WTC11 (cell line): Measurements from ENCODE around the gene AP1G2. TPM values are rescaled to one million over a fixed set of nuclear protein-coding genes. Genes with fewer than 3 reads are reported as not detected.

ENCODE experiments used
- ATAC-seq: fragments of 200-7000 bp; cut with Tn5 transposase; 2 replicates; pipeline ENCODE4 v1.10.0; 2021; ENCODE audit warnings: mild to moderate bottlenecking, moderate library complexity
- CTCF ChIA-PET: fragments of 300-600 bp; sonication (Branson Sonifier 250); formaldehyde crosslinking; loops from one replicate; lab custom pipeline; 2021; ENCODE audit warnings: antibody characterized with exemption; lab: Charles Lee
- POLR2A ChIA-PET: fragments of 350-600 bp; sonication (Branson Sonifier 250); formaldehyde crosslinking; loops from one replicate; lab custom pipeline; 2021; ENCODE audit warnings: antibody characterized with exemption; lab: Charles Lee
- DNase-seq: peaks from one replicate; pipeline ENCODE4 v3.0.0; 2021; ENCODE audit warnings: low spot score
- H3K27ac Mint-ChIP-seq: 2 replicates; pipeline ENCODE4 v1.8.0; 2021; ENCODE audit warnings: mixed read lengths
- H3K27me3 Mint-ChIP-seq: 2 replicates; pipeline ENCODE4 v1.8.0; 2021; ENCODE audit warnings: low read depth, mild to moderate bottlenecking, moderate library complexity, mixed read lengths
- H3K36me3 Mint-ChIP-seq: 2 replicates; pipeline ENCODE4 v1.8.0; 2021; ENCODE audit warnings: mixed read lengths
- H3K4me1 Mint-ChIP-seq: 2 replicates; pipeline ENCODE4 v1.8.0; 2022; ENCODE audit warnings: mixed read lengths
- H3K4me3 Mint-ChIP-seq: 2 replicates; pipeline ENCODE4 v1.8.0; 2021; ENCODE audit warnings: mild to moderate bottlenecking, moderate library complexity, mixed read lengths
- H3K9me3 Mint-ChIP-seq: 2 replicates; pipeline ENCODE4 v1.8.0; 2021; ENCODE audit warnings: mixed read lengths
- AR ChIP-seq: fragments of 250-450 bp; sonication (Bioruptor Pico); IDR thresholded peaks from 2 replicates; pipeline ENCODE4 v1.9.0; 2021; ENCODE audit warnings: mild to moderate bottlenecking
- ARID4B ChIP-seq: sonication (generic); formaldehyde crosslinking; IDR thresholded peaks from 2 replicates; pipeline ENCODE4 v1.8.0; 2023; ENCODE audit warnings: missing genetic modification reagents, mild to moderate bottlenecking, borderline replicate concordance
- CDX4 ChIP-seq: fragments of 250-450 bp; sonication (Bioruptor Pico); IDR thresholded peaks from 2 replicates; pipeline ENCODE4 v1.9.0; 2021; ENCODE audit warnings: moderate library complexity, mild to moderate bottlenecking, inconsistent platforms, borderline replicate concordance
- CREM ChIP-seq: sonication (generic); formaldehyde crosslinking; IDR thresholded peaks from 2 replicates; pipeline ENCODE4 v1.8.1; 2022; ENCODE audit warnings: mild to moderate bottlenecking, missing genetic modification reagents, moderate library complexity
- ESRRA ChIP-seq: sonication (generic); formaldehyde crosslinking; IDR thresholded peaks from 2 replicates; pipeline ENCODE4 v1.8.1; 2022; ENCODE audit warnings: mild to moderate bottlenecking, missing genetic modification reagents, borderline replicate concordance
- FOXP1 ChIP-seq: sonication (generic); formaldehyde crosslinking; IDR thresholded peaks from 2 replicates; pipeline ENCODE4 v1.8.0; 2022; ENCODE audit warnings: missing genetic modification reagents, mild to moderate bottlenecking, moderate library complexity, borderline replicate concordance
- IRF2 ChIP-seq: sonication (generic); formaldehyde crosslinking; IDR thresholded peaks from 2 replicates; pipeline ENCODE4 v1.8.0; 2022; ENCODE audit warnings: low read depth, missing genetic modification reagents, borderline replicate concordance
- JAZF1 ChIP-seq: fragments of 250-450 bp; sonication (Bioruptor Pico); IDR thresholded peaks from 2 replicates; pipeline ENCODE4 v1.9.0; 2021; ENCODE audit warnings: moderate library complexity, mild to moderate bottlenecking, inconsistent platforms
- MAX ChIP-seq: sonication (generic); formaldehyde crosslinking; IDR thresholded peaks from 2 replicates; pipeline ENCODE4 v1.8.0; 2022; ENCODE audit warnings: mild to moderate bottlenecking, missing genetic modification reagents
- MYBL2 ChIP-seq: sonication (generic); formaldehyde crosslinking; IDR thresholded peaks from 2 replicates; pipeline ENCODE4 v1.8.1; 2023; ENCODE audit warnings: mild to moderate bottlenecking, moderate library complexity, missing genetic modification reagents
- NR3C1 ChIP-seq: sonication (generic); formaldehyde crosslinking; conservative IDR thresholded peaks from 2 replicates; pipeline ENCODE4 v1.8.1; 2023; ENCODE audit warnings: low read depth, mild to moderate bottlenecking, missing genetic modification reagents
- PRDM15 ChIP-seq: sonication (generic); formaldehyde crosslinking; IDR thresholded peaks from 2 replicates; pipeline ENCODE4 v1.8.0; 2022; ENCODE audit warnings: missing genetic modification reagents
- PRRX2 ChIP-seq: fragments of 250-450 bp; sonication (Bioruptor Pico); IDR thresholded peaks from 2 replicates; pipeline ENCODE4 v1.8.0; 2021; ENCODE audit warnings: mild to moderate bottlenecking
- RELA ChIP-seq: sonication (generic); formaldehyde crosslinking; IDR thresholded peaks from 2 replicates; pipeline ENCODE4 v1.8.1; 2022; ENCODE audit warnings: missing genetic modification reagents, mild to moderate bottlenecking, borderline replicate concordance
- SMAD4 ChIP-seq: sonication (generic); formaldehyde crosslinking; IDR thresholded peaks from 2 replicates; pipeline ENCODE4 v1.8.0; 2022; ENCODE audit warnings: mild to moderate bottlenecking, missing genetic modification reagents
- SP1 ChIP-seq: sonication (generic); formaldehyde crosslinking; conservative IDR thresholded peaks from 2 replicates; pipeline ENCODE4 v1.8.1; 2022; ENCODE audit warnings: missing genetic modification reagents
- ZBTB21 ChIP-seq: sonication (generic); formaldehyde crosslinking; IDR thresholded peaks from 2 replicates; pipeline ENCODE4 v1.8.1; 2023; ENCODE audit warnings: mild to moderate bottlenecking, missing genetic modification reagents, borderline replicate concordance
- ZNF121 ChIP-seq: sonication (generic); formaldehyde crosslinking; IDR thresholded peaks from 2 replicates; pipeline ENCODE4 v1.8.0; 2023; ENCODE audit warnings: missing genetic modification reagents
- ZNF232 ChIP-seq: sonication (generic); formaldehyde crosslinking; IDR thresholded peaks from 2 replicates; pipeline ENCODE4 v1.8.0; 2022; ENCODE audit warnings: mild to moderate bottlenecking, missing genetic modification reagents
- ZNF396 ChIP-seq: fragments of 250-450 bp; sonication (Bioruptor Pico); IDR thresholded peaks from 2 replicates; pipeline ENCODE4 v1.8.0; 2021; ENCODE audit warnings: mild to moderate bottlenecking, moderate library complexity, borderline replicate concordance
- total RNA-seq: library from RNA; stranded (reverse); gene quantifications from 3 replicates; pipeline ENCODE4 v1.2.3, GENCODE V29; 2021
- TF ChIP-seq, protein P1 (sequence below): sonication (generic); formaldehyde crosslinking; IDR thresholded peaks from 2 replicates; pipeline ENCODE4 v1.8.1; 2022; ENCODE audit warnings: missing genetic modification reagents, borderline replicate concordance

AP1G2 gene
- total RNA-seq, 1 experiment from 2014 or later: 122 TPM

- no peak for TF ChIP-seq MAX (CRISPR knock-in tag)
- no peak for TF ChIP-seq FOXP1
- TF ChIP-seq, protein P1, sequence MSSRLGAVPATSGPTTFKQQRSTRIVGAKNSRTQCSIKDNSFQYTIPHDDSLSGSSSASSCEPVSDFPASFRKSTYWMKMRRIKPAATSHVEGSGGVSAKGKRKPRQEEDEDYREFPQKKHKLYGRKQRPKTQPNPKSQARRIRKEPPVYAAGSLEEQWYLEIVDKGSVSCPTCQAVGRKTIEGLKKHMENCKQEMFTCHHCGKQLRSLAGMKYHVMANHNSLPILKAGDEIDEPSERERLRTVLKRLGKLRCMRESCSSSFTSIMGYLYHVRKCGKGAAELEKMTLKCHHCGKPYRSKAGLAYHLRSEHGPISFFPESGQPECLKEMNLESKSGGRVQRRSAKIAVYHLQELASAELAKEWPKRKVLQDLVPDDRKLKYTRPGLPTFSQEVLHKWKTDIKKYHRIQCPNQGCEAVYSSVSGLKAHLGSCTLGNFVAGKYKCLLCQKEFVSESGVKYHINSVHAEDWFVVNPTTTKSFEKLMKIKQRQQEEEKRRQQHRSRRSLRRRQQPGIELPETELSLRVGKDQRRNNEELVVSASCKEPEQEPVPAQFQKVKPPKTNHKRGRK (CRISPR knock-in tag): no peak
- no peak for TF ChIP-seq ESRRA (CRISPR knock-in tag)
- no peak for TF ChIP-seq ZNF121
- TF ChIP-seq IRF2 (CRISPR knock-in tag): no peak
- no peak for TF ChIP-seq JAZF1 (CRISPR knock-in tag)
- TF ChIP-seq ARID4B: no peak
- no peak for TF ChIP-seq RELA (CRISPR knock-in tag)
- TF ChIP-seq ZNF232 (CRISPR knock-in tag): no peak
- TF ChIP-seq, all 79 proteins: peak for 0
- DNase-seq: no peak
- Mint-ChIP-seq H3K9me3 (no peaks in the 10 kb centered on the region), H3K36me3 (peaks cover 47% of the 10 kb centered on the region), H3K27me3 (no peaks in the 10 kb centered on the region; the same call in 1 of the 2 replicates), H3K4me1 (peaks cover 51% of the 10 kb centered on the region), H3K4me3 (no peak overlapping the region), H3K27ac (no peak overlapping the region)
- no peak for ATAC-seq
- ChIA-PET POLR2A (interaction anchor here (1.2 kb wide), 1 partner anchor 14 kb away, joined by 3 read pairs; no protein-coding TSS in a partner anchor), CTCF (interaction anchor here (0.6 to 6.1 kb wide), 5 partner anchors 16 to 50 kb away, joined by 3 to 62 read pairs (median 3); no protein-coding TSS in a partner anchor)
These were observed 33.7 kb downstream of the AP1G2 start for GRCh38 chr14:23533652-23534435.

DNA sequence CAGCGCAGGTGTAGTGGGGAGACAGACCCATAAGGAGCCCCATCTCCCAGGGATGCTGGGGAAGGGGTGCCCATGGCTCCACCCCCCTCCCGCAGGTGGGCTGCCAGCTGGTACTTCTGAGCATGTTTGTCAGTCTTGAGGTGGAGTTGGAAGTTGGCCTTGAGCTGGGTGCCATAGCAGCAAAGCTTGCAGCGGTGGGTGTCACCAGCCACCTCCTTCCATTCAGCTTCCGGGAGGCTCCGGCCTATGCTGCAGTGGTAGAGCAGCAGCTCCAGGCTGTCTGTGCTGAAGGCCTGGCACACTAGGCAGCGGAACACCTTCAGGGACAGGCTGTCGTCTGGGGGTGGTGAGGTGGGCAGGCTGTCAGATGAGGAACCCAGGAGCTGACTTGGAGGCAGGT, 34.9 kb downstream of the AP1G2 start:
- Mint-ChIP-seq H3K27ac (no peak overlapping the region), H3K4me3 (no peak overlapping the region), H3K36me3 (peaks cover 57% of the 10 kb centered on the region), H3K9me3 (no peaks in the 10 kb centered on the region), H3K27me3 (no peaks in the 10 kb centered on the region; the same call in 1 of the 2 replicates), H3K4me1 (peaks cover 52% of the 10 kb centered on the region)
- ChIA-PET CTCF (interaction anchor here (1.1 to 6.1 kb wide), 3 partner anchors 26 to 49 kb away, joined by 3 to 62 read pairs (median 6); no protein-coding TSS in a partner anchor), POLR2A (interaction anchor here (1.2 kb wide), 1 partner anchor 13 kb away, joined by 3 read pairs; no protein-coding TSS in a partner anchor)
- ATAC-seq: no peak
- no peak for DNase-seq
- TF ChIP-seq CREM (CRISPR knock-in tag) (no peak), AR (CRISPR knock-in tag) (no peak), IRF2 (CRISPR knock-in tag) (no peak), MYBL2 (no peak), SMAD4 (no peak), PRDM15 (CRISPR knock-in tag) (no peak), ZBTB21 (CRISPR knock-in tag) (no peak), PRRX2 (CRISPR knock-in tag) (no peak), CDX4 (CRISPR knock-in tag) (no peak), SP1 (CRISPR knock-in tag) (no peak), ZNF396 (CRISPR knock-in tag) (no peak), NR3C1 (CRISPR knock-in tag) (no peak)
